ENCODE data around the gene SV2B.

GRCh38 chr15:91289324-91289723 is 189.3 kb downstream of the SV2B start:
- TF ChIP-seq CTCF (IDR thresholded peaks at IDR 0.05; ENCODE audit: insufficient read depth, low read depth, low read length): no peak
- no peak for TF ChIP-seq EZH2 (IDR thresholded peaks at IDR 0.05; ENCODE audit: insufficient read depth, low read length)

Measured in astrocyte (in vitro differentiated cells and primary cell).